ENCODE results near the gene WDR93.

DNA sequence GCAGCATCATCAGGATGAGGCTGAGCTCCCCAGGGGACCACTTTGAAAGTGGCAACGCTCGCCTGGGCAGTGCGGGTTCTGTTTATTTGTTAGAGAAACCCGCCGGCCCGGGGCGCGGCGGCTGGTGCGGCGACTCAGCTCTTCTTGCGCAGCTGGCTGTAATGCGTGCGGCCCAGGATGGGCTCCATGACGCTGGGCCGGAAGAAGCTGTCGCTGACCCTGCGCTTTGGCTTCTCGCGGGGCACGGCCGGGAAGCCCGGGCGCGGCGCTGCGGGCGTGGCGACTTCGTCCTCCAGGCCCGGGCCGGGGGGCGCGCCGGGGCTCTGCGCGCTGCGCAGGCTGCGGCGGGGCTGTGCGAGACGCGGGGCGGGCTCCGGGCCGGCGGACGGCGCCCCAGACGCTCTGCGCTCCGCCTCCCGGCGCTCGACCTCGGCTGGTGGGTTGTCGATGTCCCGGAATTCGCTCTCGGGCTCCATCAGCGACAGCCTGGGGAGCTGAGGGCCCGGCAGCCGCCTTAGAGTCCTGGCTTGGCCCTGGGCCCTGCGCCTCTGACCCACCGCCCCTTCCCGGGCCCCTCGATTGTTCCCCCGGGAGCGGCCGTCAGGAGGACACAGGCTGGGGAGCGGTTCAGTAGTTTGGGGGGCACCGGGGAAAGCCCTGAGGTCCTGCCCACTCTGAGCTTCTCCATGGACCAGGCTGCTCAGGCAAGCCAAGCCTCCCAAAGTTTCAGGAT is 25.0 kb upstream of the WDR93 start:
- no peak for TF ChIP-seq POLR2A (IDR thresholded peaks at IDR 0.05)
- TF ChIP-seq, protein P1, sequence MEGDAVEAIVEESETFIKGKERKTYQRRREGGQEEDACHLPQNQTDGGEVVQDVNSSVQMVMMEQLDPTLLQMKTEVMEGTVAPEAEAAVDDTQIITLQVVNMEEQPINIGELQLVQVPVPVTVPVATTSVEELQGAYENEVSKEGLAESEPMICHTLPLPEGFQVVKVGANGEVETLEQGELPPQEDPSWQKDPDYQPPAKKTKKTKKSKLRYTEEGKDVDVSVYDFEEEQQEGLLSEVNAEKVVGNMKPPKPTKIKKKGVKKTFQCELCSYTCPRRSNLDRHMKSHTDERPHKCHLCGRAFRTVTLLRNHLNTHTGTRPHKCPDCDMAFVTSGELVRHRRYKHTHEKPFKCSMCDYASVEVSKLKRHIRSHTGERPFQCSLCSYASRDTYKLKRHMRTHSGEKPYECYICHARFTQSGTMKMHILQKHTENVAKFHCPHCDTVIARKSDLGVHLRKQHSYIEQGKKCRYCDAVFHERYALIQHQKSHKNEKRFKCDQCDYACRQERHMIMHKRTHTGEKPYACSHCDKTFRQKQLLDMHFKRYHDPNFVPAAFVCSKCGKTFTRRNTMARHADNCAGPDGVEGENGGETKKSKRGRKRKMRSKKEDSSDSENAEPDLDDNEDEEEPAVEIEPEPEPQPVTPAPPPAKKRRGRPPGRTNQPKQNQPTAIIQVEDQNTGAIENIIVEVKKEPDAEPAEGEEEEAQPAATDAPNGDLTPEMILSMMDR (IDR thresholded peaks at IDR 0.05 in 8 of 11, conservative IDR thresholded peaks at IDR 0.05 in 3 of 11): no peak

Data from spleen (tissue), 7 donors.